K562 (cell line): ENCODE measurements around the gene NEMP1. TPM values are rescaled to one million over a fixed set of nuclear protein-coding genes. Genes with fewer than 3 reads are reported as not detected.

ENCODE experiments used
- ELF1 ChIP-seq: fragments of 200-800 bp; sonication (Bioruptor generic); IDR thresholded peaks from 2 replicates; pipeline ENCODE4 v1.6.1; 2016; ENCODE audit warnings: missing genetic modification characterization, missing compliant biosample characterization
- HEY1 ChIP-seq: fragments of 250-450 bp; sonication (Bioruptor Pico); IDR thresholded peaks from 2 replicates; pipeline ENCODE4 v1.5.0; 2020; ENCODE audit warnings: mild to moderate bottlenecking, moderate library complexity, borderline replicate concordance
- MECOM ChIP-seq: fragments of 250-450 bp; sonication (Bioruptor Pico); IDR thresholded peaks from 2 replicates; pipeline ENCODE4 v1.8.0; 2022; ENCODE audit warnings: inconsistent platforms
- NCOA4 ChIP-seq: fragments of 450-650 bp; IDR thresholded peaks from 2 replicates; pipeline ENCODE4 v1.6.1; 2018; ENCODE audit warnings: mild to moderate bottlenecking; ENCODE audit not compliant: partially characterized antibody
- RB1 ChIP-seq: fragments of 450-650 bp; IDR thresholded peaks from 2 replicates; pipeline ENCODE4 v1.6.1; 2017; ENCODE audit warnings: low read depth, mild to moderate bottlenecking
- RBM22 ChIP-seq: fragments of 200-400 bp; formaldehyde crosslinking; IDR thresholded peaks from 2 replicates; pipeline ENCODE4 v1.6.1; 2018; ENCODE audit warnings: low read length, low read depth; ENCODE audit not compliant: poor library complexity, severe bottlenecking
- SMARCA4 ChIP-seq: fragments of 450-650 bp; IDR thresholded peaks from 2 replicates; pipeline ENCODE4 v1.6.1; 2016
- ZBED1 ChIP-seq: IDR thresholded peaks from 2 replicates; pipeline ENCODE4 v1.6.1; 2014
- ZEB2 ChIP-seq: fragments of 450-650 bp; IDR thresholded peaks from 2 replicates; pipeline ENCODE4 v1.6.1; 2016
- ZNF121 ChIP-seq: sonication (generic); formaldehyde crosslinking; conservative IDR thresholded peaks from 2 replicates; pipeline ENCODE4 v1.8.0; 2022; ENCODE audit warnings: missing genetic modification reagents
- ZNF584 ChIP-seq: fragments of 200-800 bp; sonication (Bioruptor generic); IDR thresholded peaks from 2 replicates; pipeline ENCODE4 v1.6.1; 2016; ENCODE audit warnings: low read depth, mild to moderate bottlenecking, missing genetic modification characterization, missing compliant biosample characterization
- polyA plus RNA-seq, 8 experiments: library from polyadenylated mRNA; depleted of rRNA in 4 of 8; stranded (reverse) in 5 of 8; unstranded in 3 of 8; fragments of >200 nt; fragmentation: Nextera tagmentation in 2 of 8; fragmentation: Illumina TruSeq in 1 of 8; extraction: Ambion mirVana in 2 of 8; extraction: Trizol in 1 of 8; gene quantifications; 2 replicates each; pipeline versions ENCODE4 v1.2.1 to v1.2.3, GENCODE V29; 2011 to 2014; ENCODE audit warnings: inconsistent platforms in 1 of 8, missing spikeins in 1 of 8
- total RNA-seq, 7 experiments: library from RNA; depleted of rRNA in 6 of 7; stranded (reverse); fragments of >200 nt in 6 of 7; fragmentation: Illumina TruSeq in 2 of 7; extraction: Trizol in 2 of 7; gene quantifications; 2 replicates each; pipeline versions ENCODE4 v1.2.1 to v1.2.3, GENCODE V29; 2011 to 2021; ENCODE audit warnings: low replicate concordance in 1 of 7
- TF ChIP-seq, protein P1 (sequence below): fragments of 200-800 bp; sonication (Bioruptor generic); IDR thresholded peaks from 2 replicates; pipeline ENCODE4 v1.6.1; 2017; ENCODE audit warnings: missing genetic modification characterization, missing compliant biosample characterization
- TF ChIP-seq, protein P2 (sequence below): fragments of 250-450 bp; sonication (Bioruptor Pico); IDR thresholded peaks from 2 replicates; pipeline ENCODE4 v1.8.0; 2022; ENCODE audit warnings: moderate library complexity, mild to moderate bottlenecking, inconsistent platforms
- TF ChIP-seq, protein P3 (sequence below), 2 experiments: fragments of 150-350 bp in 1 of 2; IDR thresholded peaks; 2 replicates each; pipeline ENCODE4 v1.6.1; 2012 to 2016; ENCODE audit warnings: low read depth in 2 of 2, low read length in 2 of 2, mild to moderate bottlenecking in 1 of 2, moderate library complexity in 1 of 2
- TF ChIP-seq, protein P4 (sequence below): fragments of 450-650 bp; IDR thresholded peaks from 2 replicates; pipeline ENCODE4 v1.6.1; 2018; ENCODE audit not compliant: partially characterized antibody
- TF ChIP-seq, protein P5 (sequence below): fragments of 250-450 bp; sonication (Bioruptor Pico); IDR thresholded peaks from 2 replicates; pipeline ENCODE4 v1.5.1; 2021; ENCODE audit warnings: mild to moderate bottlenecking

The NEMP1 gene
- total and polyA plus RNA-seq, 9 of the 15 experiments (the other 6 are each of a cell fraction or from before 2014, with no cell fraction given): 9.5 to 82.2 (median 41.2) TPM

DNA sequence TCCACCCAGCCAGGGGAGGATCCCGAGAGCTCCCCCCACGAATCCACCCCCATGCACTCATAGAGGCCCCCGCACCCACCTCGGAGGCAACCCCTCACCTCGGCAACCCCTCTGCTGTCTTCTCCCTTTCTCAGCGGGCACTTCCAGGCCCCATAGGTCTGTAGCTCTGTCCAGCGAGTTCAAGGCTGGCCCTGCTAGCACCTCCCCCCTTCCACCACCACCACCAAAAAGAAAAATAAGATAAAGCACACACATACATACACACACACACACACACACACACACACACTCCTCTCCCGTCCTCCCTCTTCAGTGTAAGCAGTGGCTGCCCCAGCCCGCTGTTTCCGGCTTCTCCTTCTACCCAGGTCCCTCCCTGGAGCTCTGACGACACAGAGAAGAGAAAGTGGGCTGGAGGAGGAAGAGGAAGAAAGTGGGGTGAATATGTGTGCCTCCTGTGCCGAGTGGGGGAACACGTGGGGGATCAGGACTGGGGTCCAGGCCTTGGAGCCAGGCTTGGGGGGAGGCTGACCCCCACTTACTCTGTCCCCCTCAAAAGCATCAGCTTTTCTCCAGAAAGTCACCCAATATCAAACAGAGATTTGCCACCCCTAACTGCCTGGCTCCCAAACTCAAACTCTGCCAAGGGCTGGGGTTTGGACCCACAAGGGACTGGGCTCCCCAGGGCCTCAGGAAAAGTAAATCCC is 32.6 kb upstream of the NEMP1 start, which contains the start of gene STAT6 (continued):
- TF ChIP-seq, protein P1, sequence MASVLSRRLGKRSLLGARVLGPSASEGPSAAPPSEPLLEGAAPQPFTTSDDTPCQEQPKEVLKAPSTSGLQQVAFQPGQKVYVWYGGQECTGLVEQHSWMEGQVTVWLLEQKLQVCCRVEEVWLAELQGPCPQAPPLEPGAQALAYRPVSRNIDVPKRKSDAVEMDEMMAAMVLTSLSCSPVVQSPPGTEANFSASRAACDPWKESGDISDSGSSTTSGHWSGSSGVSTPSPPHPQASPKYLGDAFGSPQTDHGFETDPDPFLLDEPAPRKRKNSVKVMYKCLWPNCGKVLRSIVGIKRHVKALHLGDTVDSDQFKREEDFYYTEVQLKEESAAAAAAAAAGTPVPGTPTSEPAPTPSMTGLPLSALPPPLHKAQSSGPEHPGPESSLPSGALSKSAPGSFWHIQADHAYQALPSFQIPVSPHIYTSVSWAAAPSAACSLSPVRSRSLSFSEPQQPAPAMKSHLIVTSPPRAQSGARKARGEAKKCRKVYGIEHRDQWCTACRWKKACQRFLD (CRISPR knock-in tag): peak; percentile 15; the same call in 1 of the 2 replicates
- TF ChIP-seq SMARCA4: peak; percentile 77; the same call in 1 of the 2 replicates
- TF ChIP-seq ZNF121 (CRISPR knock-in tag): no peak
- TF ChIP-seq NCOA4: no peak
- 0 out of 2 replicates have a peak, but pooled peaks have one; percentile 33 for TF ChIP-seq RB1
- TF ChIP-seq ZBED1: peak; percentile 61; the same call in 1 of the 2 replicates
- TF ChIP-seq, protein P2, sequence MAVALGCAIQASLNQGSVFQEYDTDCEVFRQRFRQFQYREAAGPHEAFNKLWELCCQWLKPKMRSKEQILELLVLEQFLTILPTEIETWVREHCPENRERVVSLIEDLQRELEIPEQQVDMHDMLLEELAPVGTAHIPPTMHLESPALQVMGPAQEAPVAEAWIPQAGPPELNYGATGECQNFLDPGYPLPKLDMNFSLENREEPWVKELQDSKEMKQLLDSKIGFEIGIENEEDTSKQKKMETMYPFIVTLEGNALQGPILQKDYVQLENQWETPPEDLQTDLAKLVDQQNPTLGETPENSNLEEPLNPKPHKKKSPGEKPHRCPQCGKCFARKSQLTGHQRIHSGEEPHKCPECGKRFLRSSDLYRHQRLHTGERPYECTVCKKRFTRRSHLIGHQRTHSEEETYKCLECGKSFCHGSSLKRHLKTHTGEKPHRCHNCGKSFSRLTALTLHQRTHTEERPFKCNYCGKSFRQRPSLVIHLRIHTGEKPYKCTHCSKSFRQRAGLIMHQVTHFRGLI (CRISPR knock-in tag): no peak
- peak; percentile 57 for TF ChIP-seq ELF1 (tag)
- no peak for TF ChIP-seq RBM22
- no peak for TF ChIP-seq ZNF584 (CRISPR knock-in tag)
- TF ChIP-seq, protein P3, sequence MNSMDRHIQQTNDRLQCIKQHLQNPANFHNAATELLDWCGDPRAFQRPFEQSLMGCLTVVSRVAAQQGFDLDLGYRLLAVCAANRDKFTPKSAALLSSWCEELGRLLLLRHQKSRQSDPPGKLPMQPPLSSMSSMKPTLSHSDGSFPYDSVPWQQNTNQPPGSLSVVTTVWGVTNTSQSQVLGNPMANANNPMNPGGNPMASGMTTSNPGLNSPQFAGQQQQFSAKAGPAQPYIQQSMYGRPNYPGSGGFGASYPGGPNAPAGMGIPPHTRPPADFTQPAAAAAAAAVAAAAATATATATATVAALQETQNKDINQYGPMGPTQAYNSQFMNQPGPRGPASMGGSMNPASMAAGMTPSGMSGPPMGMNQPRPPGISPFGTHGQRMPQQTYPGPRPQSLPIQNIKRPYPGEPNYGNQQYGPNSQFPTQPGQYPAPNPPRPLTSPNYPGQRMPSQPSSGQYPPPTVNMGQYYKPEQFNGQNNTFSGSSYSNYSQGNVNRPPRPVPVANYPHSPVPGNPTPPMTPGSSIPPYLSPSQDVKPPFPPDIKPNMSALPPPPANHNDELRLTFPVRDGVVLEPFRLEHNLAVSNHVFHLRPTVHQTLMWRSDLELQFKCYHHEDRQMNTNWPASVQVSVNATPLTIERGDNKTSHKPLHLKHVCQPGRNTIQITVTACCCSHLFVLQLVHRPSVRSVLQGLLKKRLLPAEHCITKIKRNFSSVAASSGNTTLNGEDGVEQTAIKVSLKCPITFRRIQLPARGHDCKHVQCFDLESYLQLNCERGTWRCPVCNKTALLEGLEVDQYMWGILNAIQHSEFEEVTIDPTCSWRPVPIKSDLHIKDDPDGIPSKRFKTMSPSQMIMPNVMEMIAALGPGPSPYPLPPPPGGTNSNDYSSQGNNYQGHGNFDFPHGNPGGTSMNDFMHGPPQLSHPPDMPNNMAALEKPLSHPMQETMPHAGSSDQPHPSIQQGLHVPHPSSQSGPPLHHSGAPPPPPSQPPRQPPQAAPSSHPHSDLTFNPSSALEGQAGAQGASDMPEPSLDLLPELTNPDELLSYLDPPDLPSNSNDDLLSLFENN (IDR thresholded peaks at IDR 0.05; ENCODE audit: low read depth in 2 of 2, low read length in 2 of 2): no peak
- TF ChIP-seq, protein P4, sequence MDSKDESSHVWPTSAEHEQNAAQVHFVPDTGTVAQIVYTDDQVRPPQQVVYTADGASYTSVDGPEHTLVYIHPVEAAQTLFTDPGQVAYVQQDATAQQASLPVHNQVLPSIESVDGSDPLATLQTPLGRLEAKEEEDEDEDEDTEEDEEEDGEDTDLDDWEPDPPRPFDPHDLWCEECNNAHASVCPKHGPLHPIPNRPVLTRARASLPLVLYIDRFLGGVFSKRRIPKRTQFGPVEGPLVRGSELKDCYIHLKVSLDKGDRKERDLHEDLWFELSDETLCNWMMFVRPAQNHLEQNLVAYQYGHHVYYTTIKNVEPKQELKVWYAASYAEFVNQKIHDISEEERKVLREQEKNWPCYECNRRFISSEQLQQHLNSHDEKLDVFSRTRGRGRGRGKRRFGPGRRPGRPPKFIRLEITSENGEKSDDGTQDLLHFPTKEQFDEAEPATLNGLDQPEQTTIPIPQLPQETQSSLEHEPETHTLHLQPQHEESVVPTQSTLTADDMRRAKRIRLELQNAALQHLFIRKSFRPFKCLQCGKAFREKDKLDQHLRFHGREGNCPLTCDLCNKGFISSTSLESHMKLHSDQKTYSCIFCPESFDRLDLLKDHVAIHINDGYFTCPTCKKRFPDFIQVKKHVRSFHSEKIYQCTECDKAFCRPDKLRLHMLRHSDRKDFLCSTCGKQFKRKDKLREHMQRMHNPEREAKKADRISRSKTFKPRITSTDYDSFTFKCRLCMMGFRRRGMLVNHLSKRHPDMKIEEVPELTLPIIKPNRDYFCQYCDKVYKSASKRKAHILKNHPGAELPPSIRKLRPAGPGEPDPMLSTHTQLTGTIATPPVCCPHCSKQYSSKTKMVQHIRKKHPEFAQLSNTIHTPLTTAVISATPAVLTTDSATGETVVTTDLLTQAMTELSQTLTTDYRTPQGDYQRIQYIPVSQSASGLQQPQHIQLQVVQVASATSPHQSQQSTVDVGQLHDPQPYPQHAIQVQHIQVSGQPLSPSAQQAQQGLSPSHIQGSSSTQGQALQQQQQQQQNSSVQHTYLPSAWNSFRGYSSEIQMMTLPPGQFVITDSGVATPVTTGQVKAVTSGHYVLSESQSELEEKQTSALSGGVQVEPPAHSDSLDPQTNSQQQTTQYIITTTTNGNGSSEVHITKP: peak; percentile 27
- TF ChIP-seq, protein P5, sequence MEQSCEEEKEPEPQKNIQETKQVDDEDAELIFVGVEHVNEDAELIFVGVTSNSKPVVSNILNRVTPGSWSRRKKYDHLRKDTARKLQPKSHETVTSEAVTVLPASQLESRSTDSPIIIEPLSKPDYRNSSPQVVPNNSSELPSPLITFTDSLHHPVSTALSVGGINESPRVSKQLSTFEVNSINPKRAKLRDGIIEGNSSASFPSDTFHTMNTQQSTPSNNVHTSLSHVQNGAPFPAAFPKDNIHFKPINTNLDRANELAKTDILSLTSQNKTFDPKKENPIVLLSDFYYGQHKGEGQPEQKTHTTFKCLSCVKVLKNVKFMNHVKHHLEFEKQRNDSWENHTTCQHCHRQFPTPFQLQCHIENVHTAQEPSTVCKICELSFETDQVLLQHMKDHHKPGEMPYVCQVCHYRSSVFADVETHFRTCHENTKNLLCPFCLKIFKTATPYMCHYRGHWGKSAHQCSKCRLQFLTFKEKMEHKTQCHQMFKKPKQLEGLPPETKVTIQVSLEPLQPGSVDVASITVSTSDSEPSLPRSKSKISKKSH: no peak
- TF ChIP-seq ZEB2: peak; percentile 61; the same call in 1 of the 2 replicates
- TF ChIP-seq HEY1 (CRISPR knock-in tag): no peak
- TF ChIP-seq MECOM: no peak
